Loucy (cell line): ENCODE data around the gene TGFB2.

Source experiments
- CTCF ChIP-seq: fragments of 200-600 bp; sonication (generic); conservative IDR thresholded peaks from 2 replicates; pipeline ENCODE4 v1.5.1; 2014; ENCODE audit warnings: mild to moderate bottlenecking, antibody characterized with exemption, low read length
- EZH2phosphoT487 ChIP-seq: fragments of 200-600 bp; IDR thresholded peaks from 2 replicates; pipeline ENCODE4 v1.6.1; 2018; ENCODE audit warnings: antibody characterized with exemption, mild to moderate bottlenecking, moderate library complexity, borderline replicate concordance

GRCh38 chr1:218401998-218402785, 57.1 kb downstream of the TGFB2 start:
- no peak for TF ChIP-seq CTCF
- TF ChIP-seq EZH2phosphoT487: no peak
